Measurements from ENCODE around the gene THTPA.

Gene THTPA

GRCh38 chr14:23555882-23556699, at the start of gene THTPA:
Gene THTPA (plus strand): TSS chr14:23556271. CDS start chr14:23556758, 487 bp downstream.
- peak; percentile 93 for DNase-seq (ENCODE audit: low spot score)

- peak; percentile 52 for DNase-seq (ENCODE audit: low spot score)
These were observed 43.9 kb upstream of the THTPA start for GRCh38 chr14:23512156-23512555.

GRCh38 chr14:23513005-23513817, 42.9 kb upstream of the THTPA start:
- peak; percentile 94 for DNase-seq (ENCODE audit: low spot score)

GRCh38 chr14:23513818-23514643, 42.0 kb upstream of the THTPA start:
- peak; percentile 56 for DNase-seq (ENCODE audit: low spot score)

- peak; percentile 72 for DNase-seq (ENCODE audit: low spot score)
These were observed 41.5 kb upstream of the THTPA start for GRCh38 chr14:23514644-23514957.

- no peak for DNase-seq (ENCODE audit: low spot score)
These were observed 38.3 kb upstream of the THTPA start for GRCh38 chr14:23517650-23518326.

- no peak for DNase-seq (ENCODE audit: low spot score)
These were observed 37.4 kb upstream of the THTPA start for GRCh38 chr14:23518709-23519108.

- no peak for DNase-seq (ENCODE audit: low spot score)
These were observed 35.1 kb upstream of the THTPA start for GRCh38 chr14:23520899-23521533.

GRCh38 chr14:23521785-23522640, 34.1 kb upstream of the THTPA start:
- DNase-seq (ENCODE audit: low spot score) = no peak

- no peak for DNase-seq (ENCODE audit: low spot score)
These were observed 33.4 kb upstream of the THTPA start for GRCh38 chr14:23522643-23523198.

GRCh38 chr14:23523229-23524016, 32.6 kb upstream of the THTPA start:
- DNase-seq (ENCODE audit: low spot score) = no peak

GRCh38 chr14:23524954-23525353, 31.1 kb upstream of the THTPA start:
- no peak for DNase-seq (ENCODE audit: low spot score)

- no peak for DNase-seq (ENCODE audit: low spot score)
These were observed 30.5 kb upstream of the THTPA start for GRCh38 chr14:23525611-23526010.

- no peak for DNase-seq (ENCODE audit: low spot score)
These were observed 27.5 kb upstream of the THTPA start for GRCh38 chr14:23528555-23528954.

GRCh38 chr14:23529016-23529415, 27.1 kb upstream of the THTPA start:
- DNase-seq (ENCODE audit: low spot score) = no peak

- DNase-seq (ENCODE audit: low spot score) = no peak
These were observed 25.6 kb upstream of the THTPA start for GRCh38 chr14:23530375-23531055.

GRCh38 chr14:23531391-23531790, 24.7 kb upstream of the THTPA start:
- DNase-seq (ENCODE audit: low spot score) = no peak

GRCh38 chr14:23532658-23533057, 23.4 kb upstream of the THTPA start:
- no peak for DNase-seq (ENCODE audit: low spot score)

Data from putamen (tissue), 1 donor.